Muscle layer of duodenum (tissue), 2 donors: Measurements from ENCODE around the gene SECISBP2.

Experiments used
- H3K27ac ChIP-seq: one replicate; pipeline ENCODE4 v1.7.0; 2013; ENCODE audit warnings: mild to moderate bottlenecking, low read length
- H3K27me3 ChIP-seq: one replicate; pipeline ENCODE4 v1.7.0; 2013; ENCODE audit warnings: low read depth, mild to moderate bottlenecking, control low read depth, low read length
- H3K36me3 ChIP-seq, 2 donors: one replicate each; pipeline ENCODE4 v1.7.0; 2013; ENCODE audit warnings: low read length in 2 of 2, control low read depth in 1 of 2, mild to moderate bottlenecking in 1 of 2; ENCODE audit not compliant: insufficient read depth in 2 of 2, control insufficient read depth in 1 of 2
- H3K4me1 ChIP-seq, 2 donors: one replicate each; pipeline ENCODE4 v1.7.0; 2013; ENCODE audit warnings: low read length in 2 of 2, mild to moderate bottlenecking in 2 of 2, control low read depth in 1 of 2, moderate library complexity in 1 of 2; ENCODE audit not compliant: insufficient read depth in 2 of 2, control insufficient read depth in 1 of 2
- H3K4me3 ChIP-seq, 2 donors: one replicate each; pipeline ENCODE4 v1.7.0; 2013; ENCODE audit warnings: low read length in 2 of 2, low read depth in 1 of 2, mild to moderate bottlenecking in 1 of 2
- H3K9me3 ChIP-seq, 2 donors: one replicate each; pipeline ENCODE4 v1.7.0; 2013; ENCODE audit warnings: low read length in 2 of 2, control low read depth in 1 of 2, mild to moderate bottlenecking in 1 of 2; ENCODE audit not compliant: control insufficient read depth in 1 of 2
- donor health status: healthy.

SECISBP2 gene

GRCh38 chr9:89310475-89311345 lies 7.6 kb upstream of the SECISBP2 start, which contains the start of gene CKS2:
CKS2 (plus strand) TSS chr9:89311195; CDS start chr9:89311293, 98 bp downstream.
- peak within 1 kb of the TSS; percentile 98 for H3K27ac ChIP-seq
- H3K4me1 ChIP-seq, result peaks cover 0 to 9% of the 10 kb centered on the region in 2 donors
- H3K27me3 ChIP-seq, result no peaks in the 10 kb centered on the region
- H3K36me3 ChIP-seq, result peaks cover 0 to 4% of the 10 kb centered on the region in 2 donors
- H3K9me3 ChIP-seq, result no peaks in the 10 kb centered on the region
- H3K4me3 ChIP-seq, result peak within 1 kb of the TSS; percentile 78 to 82

- Histone ChIP-seq H3K9me3 (no peaks in the 10 kb centered on the region), H3K27me3 (no peaks in the 10 kb centered on the region), H3K4me3 (peak overlapping the region; percentile 78 to 82), H3K27ac (peak overlapping the region; percentile 82), H3K36me3 (peaks cover 0 to 4% of the 10 kb centered on the region in 2 donors), H3K4me1 (peaks cover 0 to 9% of the 10 kb centered on the region in 2 donors)
Observed at GRCh38 chr9:89311346-89312221, 6.7 kb upstream of the SECISBP2 start.

- Histone ChIP-seq H3K27ac (peak overlapping the region; percentile 82), H3K27me3 (no peaks in the 10 kb centered on the region), H3K36me3 (peaks cover 0 to 4% of the 10 kb centered on the region in 2 donors), H3K4me3 (peak overlapping the region; percentile 78 to 82), H3K4me1 (peaks cover 0 to 9% of the 10 kb centered on the region in 2 donors), H3K9me3 (no peaks in the 10 kb centered on the region)
Observed at GRCh38 chr9:89312222-89312571, 6.1 kb upstream of the SECISBP2 start.

GRCh38 chr9:89313842-89314241 lies 4.5 kb upstream of the SECISBP2 start:
- Histone ChIP-seq H3K27ac (no peak overlapping the region), H3K4me3 (no peak overlapping the region), H3K27me3 (no peaks in the 10 kb centered on the region), H3K9me3 (no peaks in the 10 kb centered on the region), H3K4me1 (peaks cover 0 to 9% of the 10 kb centered on the region in 2 donors), H3K36me3 (peaks cover 0 to 10% of the 10 kb centered on the region in 2 donors)

- Histone ChIP-seq H3K9me3 (no peaks in the 10 kb centered on the region), H3K36me3 (peaks cover 0 to 10% of the 10 kb centered on the region in 2 donors), H3K4me3 (no peak overlapping the region), H3K27me3 (no peaks in the 10 kb centered on the region), H3K27ac (no peak overlapping the region), H3K4me1 (peaks cover 9 to 16% of the 10 kb centered on the region in 2 donors)
Observed at GRCh38 chr9:89314955-89315354, 3.3 kb upstream of the SECISBP2 start.

GRCh38 chr9:89315482-89315881 lies 2.8 kb upstream of the SECISBP2 start:
- no peak overlapping the region for H3K27ac ChIP-seq
- H3K27me3 ChIP-seq, result no peaks in the 10 kb centered on the region
- H3K36me3 ChIP-seq, result peaks cover 0 to 7% of the 10 kb centered on the region in 2 donors
- no peaks in the 10 kb centered on the region for H3K9me3 ChIP-seq
- no peak overlapping the region for H3K4me3 ChIP-seq
- H3K4me1 ChIP-seq, result peaks cover 9 to 21% of the 10 kb centered on the region in 2 donors

GRCh38 chr9:89317282-89317681 lies 1.0 kb upstream of the SECISBP2 start:
- Histone ChIP-seq H3K36me3 (peaks cover 0 to 6% of the 10 kb centered on the region in 2 donors), H3K4me1 (peaks cover 9 to 19% of the 10 kb centered on the region in 2 donors), H3K27me3 (no peaks in the 10 kb centered on the region), H3K27ac (peak overlapping the region; percentile 98), H3K4me3 (peak overlapping the region in 1 of 2 donors; percentile 72), H3K9me3 (no peaks in the 10 kb centered on the region)

GRCh38 chr9:89319015-89319905 lies 960 bp downstream of the SECISBP2 start:
- Histone ChIP-seq H3K27ac (peak overlapping the region; percentile 98), H3K27me3 (no peaks in the 10 kb centered on the region), H3K36me3 (peaks cover 0 to 6% of the 10 kb centered on the region in 2 donors), H3K4me3 (peak overlapping the region; percentile 71 to 72), H3K9me3 (no peaks in the 10 kb centered on the region), H3K4me1 (peaks cover 9 to 23% of the 10 kb centered on the region in 2 donors)

GRCh38 chr9:89323390-89323789 lies 5.1 kb downstream of the SECISBP2 start:
- peaks cover 14 to 19% of the 10 kb centered on the region in 2 donors for H3K36me3 ChIP-seq
- H3K27ac ChIP-seq, result no peak overlapping the region
- H3K27me3 ChIP-seq, result no peaks in the 10 kb centered on the region
- no peaks in the 10 kb centered on the region for H3K9me3 ChIP-seq
- H3K4me3 ChIP-seq, result no peak overlapping the region
- peaks cover 9 to 23% of the 10 kb centered on the region in 2 donors for H3K4me1 ChIP-seq

- Histone ChIP-seq H3K4me3 (no peak overlapping the region), H3K27ac (no peak overlapping the region), H3K9me3 (no peaks in the 10 kb centered on the region), H3K27me3 (no peaks in the 10 kb centered on the region), H3K4me1 (peaks cover 0 to 10% of the 10 kb centered on the region in 2 donors), H3K36me3 (peaks cover 30 to 39% of the 10 kb centered on the region in 2 donors)
Observed at GRCh38 chr9:89325733-89326132, 7.4 kb downstream of the SECISBP2 start.
